ENCODE results near the gene MLANA.

- TF ChIP-seq CTCF (IDR thresholded peaks at IDR 0.05) (no peak), ZFX (IDR thresholded peaks at IDR 0.05; ENCODE audit: borderline replicate concordance) (no peak)
Observed at GRCh38 chr9:5894237-5894959, 3.7 kb downstream of the MLANA start.
